ENCODE data around the gene ANXA2R. TPM values are rescaled to one million over a fixed set of nuclear protein-coding genes. Genes with fewer than 3 reads are reported as not detected.
A peak's percentile ranks its signal among the peaks of the same experiment; 100 is the strongest.

The ANXA2R gene
- total RNA-seq, 1 donor from 2014 or later = 0.26 TPM

- DNase-seq (ENCODE audit: low read depth) = peak; percentile 53
- H3K36me3 ChIP-seq (ENCODE audit: control insufficient read depth, insufficient read depth, low read length) = no peaks in the 10 kb centered on the region
- FAIRE-seq = no peak
- TF ChIP-seq CTCF (IDR thresholded peaks at IDR 0.05; ENCODE audit: insufficient read depth, low read length, severe bottlenecking) = no peak
- H3K27me3 ChIP-seq (ENCODE audit: control insufficient read depth, insufficient read depth, low read length) = no peaks in the 10 kb centered on the region
- peak overlapping the region; percentile 56 for H3K4me3 ChIP-seq (ENCODE audit: low read depth, low read length)
Observed at GRCh38 chr5:42992088-42992879, 47.8 kb downstream of the ANXA2R start.

GRCh38 chr5:42991404-42992087, 48.6 kb downstream of the ANXA2R start:
- H3K36me3 ChIP-seq (ENCODE audit: control insufficient read depth, insufficient read depth, low read length) = no peaks in the 10 kb centered on the region
- H3K27me3 ChIP-seq (ENCODE audit: control insufficient read depth, insufficient read depth, low read length) = no peaks in the 10 kb centered on the region
- TF ChIP-seq CTCF (IDR thresholded peaks at IDR 0.05; ENCODE audit: insufficient read depth, low read length, severe bottlenecking) = no peak
- peak overlapping the region; percentile 56 for H3K4me3 ChIP-seq (ENCODE audit: low read depth, low read length)
- DNase-seq (ENCODE audit: low read depth) (no peak), FAIRE-seq (no peak)

- FAIRE-seq = no peak
- no peaks in the 10 kb centered on the region for H3K27me3 ChIP-seq (ENCODE audit: control insufficient read depth, insufficient read depth, low read length)
- H3K4me3 ChIP-seq (ENCODE audit: low read depth, low read length) = no peak overlapping the region
- no peak for DNase-seq (ENCODE audit: low read depth)
- no peak for TF ChIP-seq CTCF (IDR thresholded peaks at IDR 0.05; ENCODE audit: insufficient read depth, low read length, severe bottlenecking)
- no peaks in the 10 kb centered on the region for H3K36me3 ChIP-seq (ENCODE audit: control insufficient read depth, insufficient read depth, low read length)
Observed at GRCh38 chr5:42990892-42991291, 49.2 kb downstream of the ANXA2R start.

Other genes starting within 250 kb of the ANXA2R start
- 5.8 and 17.3 TPM in 2 replicates for gene SELENOP, start 228.4 kb downstream of the ANXA2R start, total RNA-seq
- 33.9 and 40.8 TPM in 2 replicates for gene ZNF131, start 80.6 kb upstream of the ANXA2R start, total RNA-seq
- gene NIM1K, start 151.9 kb upstream of the ANXA2R start, total RNA-seq = 0.38 TPM in 1 of 2 replicates, not detected in the other